Measurements from ENCODE around the gene C1orf21.

The C1orf21 gene

DNA sequence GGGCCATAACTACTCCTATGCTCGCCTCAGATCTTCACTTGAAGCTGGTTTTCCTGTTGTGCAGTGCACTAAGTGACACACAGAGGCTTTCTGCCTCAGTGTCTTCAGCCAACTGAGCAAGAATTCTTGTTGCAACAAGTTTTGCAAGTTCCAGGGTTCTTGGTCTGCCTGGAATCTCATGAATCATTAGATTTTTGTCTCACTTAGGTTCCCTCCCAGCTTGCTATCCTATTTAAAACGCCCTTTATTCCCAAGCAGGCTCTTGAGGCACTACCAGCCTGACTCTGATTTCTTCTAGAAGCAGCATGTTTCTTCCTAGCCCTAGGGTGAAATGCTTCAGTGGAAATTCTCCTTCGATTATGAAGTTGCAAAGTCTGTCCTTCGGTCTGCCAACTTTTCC, 158.8 kb downstream of the C1orf21 start:
- no peak for DNase-seq
- Histone ChIP-seq H3K9ac (ENCODE audit: low read length) (no peak overlapping the region), H4K5ac (ENCODE audit: low read length) (no peak overlapping the region), H4K8ac (ENCODE audit: low read depth, low read length) (no peak overlapping the region), H3K4me2 (ENCODE audit: low read length) (no peak overlapping the region), H3K27me3 (ENCODE audit: insufficient read depth, low read length, poor library complexity) (no peaks in the 10 kb centered on the region), H3K36me3 (ENCODE audit: control insufficient read depth, insufficient read depth, low read length) (no peaks in the 10 kb centered on the region), H3K18ac (ENCODE audit: low read length) (no peak overlapping the region), H2BK5ac (ENCODE audit: low read length) (no peak overlapping the region), H2BK120ac (ENCODE audit: low read depth, low read length) (no peak overlapping the region), H3K79me2 (ENCODE audit: control insufficient read depth, insufficient read depth, low read length) (no peaks in the 10 kb centered on the region), H3K27ac (ENCODE audit: low read depth, low read length) (no peak overlapping the region), H3K4me3 (ENCODE audit: low read length) (no peak overlapping the region), H3K79me1 (ENCODE audit: low read length) (no peaks in the 10 kb centered on the region), H2BK15ac (replicated peaks; ENCODE audit: low read depth) (no peak overlapping the region), H3K23ac (ENCODE audit: low read length) (no peak overlapping the region), H3K4ac (ENCODE audit: low read depth, low read length) (no peak overlapping the region), H2AK5ac (ENCODE audit: low read length) (no peak overlapping the region), H3K56ac (ENCODE audit: low read length) (no peak overlapping the region), H3K4me1 (ENCODE audit: control insufficient read depth, low read depth, low read length) (no peaks in the 10 kb centered on the region)
- WGBS (ENCODE audit: extremely low coverage, insufficient coverage, low lambda C conversion rate) = no CpG with 5 or more reads among the region's 4 CpGs

- H3K9ac ChIP-seq (ENCODE audit: low read length) = no peak overlapping the region
- H2BK15ac ChIP-seq (replicated peaks; ENCODE audit: low read depth) = no peak overlapping the region
- no peaks in the 10 kb centered on the region for H3K79me2 ChIP-seq (ENCODE audit: control insufficient read depth, insufficient read depth, low read length)
- H3K27me3 ChIP-seq (ENCODE audit: insufficient read depth, low read length, poor library complexity) = no peaks in the 10 kb centered on the region
- no CpG with 5 or more reads among the region's 1 CpG for WGBS (ENCODE audit: extremely low coverage, insufficient coverage, low lambda C conversion rate)
- H4K8ac ChIP-seq (ENCODE audit: low read depth, low read length) = no peak overlapping the region
- H3K4me3 ChIP-seq (ENCODE audit: low read length) = no peak overlapping the region
- H3K4ac ChIP-seq (ENCODE audit: low read depth, low read length) = no peak overlapping the region
- no peak overlapping the region for H3K4me2 ChIP-seq (ENCODE audit: low read length)
- H3K4me1 ChIP-seq (ENCODE audit: control insufficient read depth, low read depth, low read length) = no peaks in the 10 kb centered on the region
- no peak overlapping the region for H3K27ac ChIP-seq (ENCODE audit: low read depth, low read length)
- H3K23ac ChIP-seq (ENCODE audit: low read length) = no peak overlapping the region
- H3K56ac ChIP-seq (ENCODE audit: low read length) = no peak overlapping the region
- H2BK120ac ChIP-seq (ENCODE audit: low read depth, low read length) = no peak overlapping the region
- H3K36me3 ChIP-seq (ENCODE audit: control insufficient read depth, insufficient read depth, low read length) = no peaks in the 10 kb centered on the region
- H3K18ac ChIP-seq (ENCODE audit: low read length) = no peak overlapping the region
- H3K79me1 ChIP-seq (ENCODE audit: low read length) = no peaks in the 10 kb centered on the region
- H2BK5ac ChIP-seq (ENCODE audit: low read length) = no peak overlapping the region
- no peak for DNase-seq
- H4K5ac ChIP-seq (ENCODE audit: low read length) = no peak overlapping the region
- no peak overlapping the region for H2AK5ac ChIP-seq (ENCODE audit: low read length)
These were observed 165.6 kb downstream of the C1orf21 start for GRCh38 chr1:184552446-184552845.

DNA sequence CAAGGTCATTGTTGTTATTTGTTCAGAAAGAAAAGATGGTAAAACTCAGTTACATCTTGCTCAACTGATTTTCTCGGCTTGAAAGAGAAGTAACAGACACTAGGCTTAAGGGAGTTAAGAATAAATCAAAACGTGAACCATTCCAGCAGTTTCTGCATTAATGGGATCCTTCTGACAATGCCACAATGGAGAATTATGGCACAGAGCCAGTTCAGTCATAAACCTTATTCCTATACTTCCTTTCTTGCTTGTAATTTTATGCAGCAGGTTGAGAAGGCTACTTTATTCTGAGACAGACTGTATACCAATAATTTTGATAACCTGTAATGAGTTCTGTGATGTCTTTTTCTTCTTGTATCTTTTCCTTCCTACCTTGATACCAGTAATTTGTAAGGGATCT, 167.0 kb downstream of the C1orf21 start:
- no peak overlapping the region for H3K9ac ChIP-seq (ENCODE audit: low read length)
- H3K27me3 ChIP-seq (ENCODE audit: insufficient read depth, low read length, poor library complexity) = no peaks in the 10 kb centered on the region
- H2AK5ac ChIP-seq (ENCODE audit: low read length) = no peak overlapping the region
- H4K5ac ChIP-seq (ENCODE audit: low read length) = no peak overlapping the region
- WGBS (ENCODE audit: extremely low coverage, insufficient coverage, low lambda C conversion rate) = no CpG with 5 or more reads among the region's 2 CpGs
- H3K79me1 ChIP-seq (ENCODE audit: low read length) = no peaks in the 10 kb centered on the region
- H3K4ac ChIP-seq (ENCODE audit: low read depth, low read length) = no peak overlapping the region
- no peak overlapping the region for H4K8ac ChIP-seq (ENCODE audit: low read depth, low read length)
- no peak overlapping the region for H3K27ac ChIP-seq (ENCODE audit: low read depth, low read length)
- no peak overlapping the region for H2BK15ac ChIP-seq (replicated peaks; ENCODE audit: low read depth)
- H3K36me3 ChIP-seq (ENCODE audit: control insufficient read depth, insufficient read depth, low read length) = no peaks in the 10 kb centered on the region
- no peak overlapping the region for H3K4me2 ChIP-seq (ENCODE audit: low read length)
- no peak overlapping the region for H3K4me3 ChIP-seq (ENCODE audit: low read length)
- no peak overlapping the region for H3K56ac ChIP-seq (ENCODE audit: low read length)
- no peaks in the 10 kb centered on the region for H3K79me2 ChIP-seq (ENCODE audit: control insufficient read depth, insufficient read depth, low read length)
- H2BK5ac ChIP-seq (ENCODE audit: low read length) = no peak overlapping the region
- H3K18ac ChIP-seq (ENCODE audit: low read length) = no peak overlapping the region
- DNase-seq = no peak
- no peak overlapping the region for H3K23ac ChIP-seq (ENCODE audit: low read length)
- H3K4me1 ChIP-seq (ENCODE audit: control insufficient read depth, low read depth, low read length) = no peaks in the 10 kb centered on the region
- H2BK120ac ChIP-seq (ENCODE audit: low read depth, low read length) = no peak overlapping the region

DNA sequence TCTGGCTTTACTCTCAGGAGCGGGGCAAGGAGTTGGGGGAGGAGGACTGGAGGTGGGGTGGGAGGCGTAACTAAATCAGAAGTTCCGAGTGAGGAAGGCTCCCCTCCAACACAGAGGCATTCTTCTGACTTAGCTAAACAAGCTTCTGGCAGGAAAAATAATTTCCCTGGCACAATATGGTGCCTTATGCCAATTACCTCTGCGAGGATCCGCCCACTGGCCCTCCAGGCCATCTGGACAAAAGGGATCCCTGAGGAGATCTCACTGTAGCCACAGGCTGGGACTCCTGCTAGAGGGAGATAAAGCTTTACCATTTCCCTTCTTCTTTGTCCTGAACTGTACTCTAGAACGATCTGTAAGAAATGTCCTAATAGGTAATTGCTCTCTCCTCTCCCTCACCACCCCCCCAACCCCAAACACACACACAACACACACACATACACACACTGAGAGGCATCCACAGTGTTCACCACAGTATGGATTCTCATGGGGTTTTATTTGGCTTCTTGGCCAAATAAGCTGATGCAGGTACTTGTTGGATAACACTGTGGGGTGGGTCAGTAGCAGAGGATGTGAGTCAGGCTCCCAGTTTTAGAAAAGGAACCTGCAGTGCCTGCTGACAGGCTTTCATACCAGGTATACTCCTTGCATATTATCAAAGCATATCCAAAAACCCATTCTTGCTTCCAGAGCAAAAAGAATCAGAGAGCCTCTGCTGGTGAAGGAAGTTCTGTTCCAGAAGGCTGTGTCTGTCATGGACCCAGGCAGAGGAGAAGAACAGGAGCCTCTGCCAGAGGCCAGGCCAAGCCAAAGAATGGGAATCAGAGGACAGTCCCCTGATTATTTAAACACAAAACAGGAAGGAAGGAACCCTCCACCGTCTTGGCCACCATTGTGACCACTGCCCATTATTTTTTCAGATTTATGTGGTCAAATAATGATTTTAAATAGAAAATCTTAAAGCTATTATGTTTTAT, 169.1 kb downstream of the C1orf21 start:
- H4K5ac ChIP-seq (ENCODE audit: low read length) = no peak overlapping the region
- no peak overlapping the region for H2BK5ac ChIP-seq (ENCODE audit: low read length)
- no peak overlapping the region for H3K9ac ChIP-seq (ENCODE audit: low read length)
- H3K79me2 ChIP-seq (ENCODE audit: control insufficient read depth, insufficient read depth, low read length) = no peaks in the 10 kb centered on the region
- H3K23ac ChIP-seq (ENCODE audit: low read length) = no peak overlapping the region
- no CpG with 5 or more reads among the region's 7 CpGs for WGBS (ENCODE audit: extremely low coverage, insufficient coverage, low lambda C conversion rate)
- H3K56ac ChIP-seq (ENCODE audit: low read length) = no peak overlapping the region
- no peak overlapping the region for H3K4me2 ChIP-seq (ENCODE audit: low read length)
- no peak overlapping the region for H3K4ac ChIP-seq (ENCODE audit: low read depth, low read length)
- H3K18ac ChIP-seq (ENCODE audit: low read length) = no peak overlapping the region
- no peak overlapping the region for H4K8ac ChIP-seq (ENCODE audit: low read depth, low read length)
- H3K79me1 ChIP-seq (ENCODE audit: low read length) = no peaks in the 10 kb centered on the region
- no peaks in the 10 kb centered on the region for H3K36me3 ChIP-seq (ENCODE audit: control insufficient read depth, insufficient read depth, low read length)
- H3K27ac ChIP-seq (ENCODE audit: low read depth, low read length) = no peak overlapping the region
- no peaks in the 10 kb centered on the region for H3K27me3 ChIP-seq (ENCODE audit: insufficient read depth, low read length, poor library complexity)
- H3K4me1 ChIP-seq (ENCODE audit: control insufficient read depth, low read depth, low read length) = no peaks in the 10 kb centered on the region
- no peak overlapping the region for H2AK5ac ChIP-seq (ENCODE audit: low read length)
- H2BK120ac ChIP-seq (ENCODE audit: low read depth, low read length) = no peak overlapping the region
- no peak overlapping the region for H3K4me3 ChIP-seq (ENCODE audit: low read length)
- H2BK15ac ChIP-seq (replicated peaks; ENCODE audit: low read depth) = no peak overlapping the region
- DNase-seq = no peak

DNA sequence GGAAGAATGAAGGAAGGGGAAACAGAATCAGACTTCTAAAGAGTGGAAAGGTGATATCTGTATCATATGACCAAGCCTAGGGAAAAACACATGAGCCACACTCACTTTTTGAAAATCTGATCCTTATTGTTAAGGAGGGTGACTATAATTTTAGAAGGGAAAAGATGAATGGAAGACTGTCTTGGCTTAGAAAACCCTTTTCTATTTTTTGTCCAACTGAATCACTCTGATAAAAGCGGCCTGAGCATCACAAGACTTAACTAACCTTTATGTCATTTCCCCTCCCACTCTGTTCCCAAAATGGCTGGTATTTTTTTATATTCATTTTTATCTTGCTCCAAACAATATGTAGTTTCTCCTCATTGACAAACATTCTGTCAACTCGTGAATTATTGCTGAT, 169.8 kb downstream of the C1orf21 start:
- no CpG with 5 or more reads among the region's 2 CpGs for WGBS (ENCODE audit: extremely low coverage, insufficient coverage, low lambda C conversion rate)

More for the DNA sequence above, 169.8 kb downstream of the C1orf21 start:
- Histone ChIP-seq H3K4me1 (ENCODE audit: control insufficient read depth, low read depth, low read length) (no peaks in the 10 kb centered on the region), H2BK15ac (replicated peaks; ENCODE audit: low read depth) (no peak overlapping the region), H3K18ac (ENCODE audit: low read length) (no peak overlapping the region), H3K4ac (ENCODE audit: low read depth, low read length) (no peak overlapping the region), H3K79me2 (ENCODE audit: control insufficient read depth, insufficient read depth, low read length) (no peaks in the 10 kb centered on the region), H3K27me3 (ENCODE audit: insufficient read depth, low read length, poor library complexity) (no peaks in the 10 kb centered on the region), H2AK5ac (ENCODE audit: low read length) (no peak overlapping the region), H3K4me2 (ENCODE audit: low read length) (no peak overlapping the region), H3K79me1 (ENCODE audit: low read length) (no peaks in the 10 kb centered on the region), H3K9ac (ENCODE audit: low read length) (no peak overlapping the region), H2BK5ac (ENCODE audit: low read length) (no peak overlapping the region), H2BK120ac (ENCODE audit: low read depth, low read length) (no peak overlapping the region), H4K5ac (ENCODE audit: low read length) (no peak overlapping the region), H3K23ac (ENCODE audit: low read length) (no peak overlapping the region), H3K36me3 (ENCODE audit: control insufficient read depth, insufficient read depth, low read length) (no peaks in the 10 kb centered on the region), H3K27ac (ENCODE audit: low read depth, low read length) (no peak overlapping the region), H3K56ac (ENCODE audit: low read length) (no peak overlapping the region), H4K8ac (ENCODE audit: low read depth, low read length) (no peak overlapping the region), H3K4me3 (ENCODE audit: low read length) (no peak overlapping the region)
- DNase-seq = no peak

Measured in mesendoderm (in vitro differentiated cells).